Measurements from ENCODE around the gene ISLR. TPM values are rescaled to one million over a fixed set of nuclear protein-coding genes. Genes with fewer than 3 reads are reported as not detected.

ISLR gene, protein sequence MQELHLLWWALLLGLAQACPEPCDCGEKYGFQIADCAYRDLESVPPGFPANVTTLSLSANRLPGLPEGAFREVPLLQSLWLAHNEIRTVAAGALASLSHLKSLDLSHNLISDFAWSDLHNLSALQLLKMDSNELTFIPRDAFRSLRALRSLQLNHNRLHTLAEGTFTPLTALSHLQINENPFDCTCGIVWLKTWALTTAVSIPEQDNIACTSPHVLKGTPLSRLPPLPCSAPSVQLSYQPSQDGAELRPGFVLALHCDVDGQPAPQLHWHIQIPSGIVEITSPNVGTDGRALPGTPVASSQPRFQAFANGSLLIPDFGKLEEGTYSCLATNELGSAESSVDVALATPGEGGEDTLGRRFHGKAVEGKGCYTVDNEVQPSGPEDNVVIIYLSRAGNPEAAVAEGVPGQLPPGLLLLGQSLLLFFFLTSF
- total RNA-seq (110 TPM), polyA plus RNA-seq (82.1 TPM)

DNA sequence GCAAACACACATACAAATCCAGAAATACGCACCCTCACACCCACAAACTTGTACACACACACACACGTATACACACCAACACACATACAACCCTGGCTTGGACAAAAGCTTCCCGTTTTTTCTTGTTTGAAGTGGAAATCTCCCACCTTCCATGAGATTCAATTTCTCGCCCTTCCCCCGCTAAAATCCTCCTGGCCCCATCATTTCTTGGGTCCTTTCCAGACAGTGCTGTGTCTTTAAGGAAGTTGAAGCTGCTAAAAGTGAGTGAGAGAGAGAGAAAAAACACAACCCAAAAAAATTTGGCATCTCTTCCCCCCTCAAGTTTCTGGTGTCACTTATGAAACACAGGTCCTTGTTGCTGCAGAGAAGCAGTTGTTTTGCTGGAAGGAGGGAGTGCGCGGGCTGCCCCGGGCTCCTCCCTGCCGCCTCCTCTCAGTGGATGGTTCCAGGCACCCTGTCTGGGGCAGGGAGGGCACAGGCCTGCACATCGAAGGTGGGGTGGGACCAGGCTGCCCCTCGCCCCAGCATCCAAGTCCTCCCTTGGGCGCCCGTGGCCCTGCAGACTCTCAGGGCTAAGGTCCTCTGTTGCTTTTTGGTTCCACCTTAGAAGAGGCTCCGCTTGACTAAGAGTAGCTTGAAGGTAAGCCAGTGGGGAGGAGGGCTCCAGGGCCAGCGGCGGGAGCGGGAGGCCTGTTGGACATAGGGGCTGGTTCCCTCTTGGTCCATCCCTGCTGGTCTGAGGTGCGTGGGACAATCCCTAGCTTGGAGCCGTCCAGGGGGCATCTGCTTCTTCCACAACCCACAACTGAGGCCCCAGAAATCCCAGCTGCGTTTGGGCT is at the start of gene ISLR:
Gene ISLR (plus strand): TSS at position 331 of the 839 bp plus-strand sequence. CDS start 1,149 bp downstream, outside the sequence.
- Histone ChIP-seq H3K36me3 (ENCODE audit: insufficient read depth) (no peaks in the 10 kb centered on the region), H3K4me3 (ENCODE audit: low read depth, low read length) (peak within 1 kb of the TSS; percentile 19), H3K4me1 (ENCODE audit: insufficient read depth) (no peaks in the 10 kb centered on the region), H3K27ac (ENCODE audit: low read depth) (peak within 1 kb of the TSS; percentile 81)
- peak; percentile 82 for DNase-seq (ENCODE audit: extremely low spot score)
- 23% methylated on average over 20 of the region's 20 CpGs for WGBS

DNA sequence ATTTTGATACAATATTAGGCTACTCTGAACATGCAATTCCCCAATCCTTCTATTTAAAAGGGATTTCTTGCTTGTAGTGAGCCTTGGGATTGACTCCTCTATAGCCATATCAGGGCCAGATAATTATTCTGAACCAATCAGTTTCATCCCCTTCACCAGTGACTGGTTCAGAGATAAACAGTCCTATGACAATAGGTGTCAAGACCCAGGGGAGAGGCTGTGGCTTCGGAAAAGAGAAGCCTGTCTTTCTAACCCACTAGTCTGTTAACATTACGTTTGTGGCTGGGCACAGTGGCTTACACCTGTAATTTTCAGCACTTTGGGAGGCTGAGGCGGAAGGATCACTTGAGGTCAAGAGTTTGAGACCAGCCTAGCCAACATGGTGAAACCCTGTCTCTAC is 49.3 kb upstream of the ISLR start:
- Histone ChIP-seq H3K4me1 (ENCODE audit: insufficient read depth) (no peaks in the 10 kb centered on the region), H3K4me3 (ENCODE audit: low read depth, low read length) (no peak overlapping the region), H3K27ac (ENCODE audit: low read depth) (no peak overlapping the region), H3K36me3 (ENCODE audit: insufficient read depth) (no peaks in the 10 kb centered on the region)
- no peak for DNase-seq (ENCODE audit: extremely low spot score)
- WGBS, result 86% methylated on average over 3 of the region's 3 CpGs

DNA sequence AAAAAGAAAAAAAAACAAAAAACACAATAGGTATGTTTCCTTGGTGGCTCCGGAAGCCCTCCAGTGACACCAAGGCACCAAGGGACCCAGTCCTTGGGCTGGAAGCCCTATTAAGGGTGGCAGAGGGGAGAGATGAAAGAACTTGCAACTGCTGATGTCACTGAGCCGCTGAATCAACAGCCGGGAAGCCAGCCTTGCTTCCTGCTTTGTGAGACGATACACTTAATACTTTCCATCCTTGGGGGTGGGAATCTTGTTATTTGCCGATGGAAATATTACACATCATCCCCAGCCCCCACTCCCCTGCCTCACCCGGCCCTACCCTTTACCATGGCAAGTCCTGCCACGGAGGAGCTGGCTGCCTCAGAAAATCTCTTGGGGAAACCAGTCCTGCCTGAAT is 48.8 kb upstream of the ISLR start:
- 61% methylated on average over 7 of the region's 7 CpGs for WGBS
- Histone ChIP-seq H3K27ac (ENCODE audit: low read depth) (no peak overlapping the region), H3K4me1 (ENCODE audit: insufficient read depth) (no peaks in the 10 kb centered on the region), H3K36me3 (ENCODE audit: insufficient read depth) (no peaks in the 10 kb centered on the region), H3K4me3 (ENCODE audit: low read depth, low read length) (no peak overlapping the region)
- no peak for DNase-seq (ENCODE audit: extremely low spot score)

DNA sequence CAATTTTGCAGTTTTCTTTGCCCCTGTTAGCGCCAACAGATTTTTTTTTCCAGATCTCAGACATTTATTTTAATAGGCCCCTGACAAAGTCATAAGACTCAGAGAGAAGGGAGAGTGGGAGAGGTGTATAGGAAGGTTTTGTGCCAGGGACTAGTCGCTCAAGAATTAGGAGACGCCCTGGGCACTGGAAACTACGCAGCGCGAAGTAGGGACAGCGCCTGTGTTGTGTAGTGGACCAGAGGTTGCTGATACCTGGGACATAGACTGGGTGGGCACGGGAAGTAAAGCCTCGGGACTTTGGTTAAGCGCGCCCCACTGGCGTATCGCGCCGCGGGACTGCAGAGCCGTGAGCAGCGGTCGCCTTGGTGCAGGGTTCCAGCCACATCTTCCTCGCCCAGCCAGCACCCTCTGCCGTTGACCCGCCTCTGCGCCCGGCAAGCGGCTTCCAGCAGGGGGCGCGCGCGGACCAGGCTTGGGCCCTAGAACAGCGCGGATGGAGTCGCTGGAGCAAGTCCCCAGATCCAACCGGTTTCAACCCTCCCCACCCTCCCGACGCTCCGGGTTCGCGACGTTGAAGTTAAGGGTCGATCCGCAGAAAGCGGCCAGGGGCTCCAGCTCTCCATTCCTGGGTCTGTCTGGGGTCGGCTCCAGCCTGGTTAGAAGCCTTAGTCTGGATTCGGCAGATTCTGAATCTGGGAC is 46.1 kb upstream of the ISLR start:
- no peaks in the 10 kb centered on the region for H3K36me3 ChIP-seq (ENCODE audit: insufficient read depth)
- peak; percentile 49 for DNase-seq (ENCODE audit: extremely low spot score)
- no peak overlapping the region for H3K27ac ChIP-seq (ENCODE audit: low read depth)
- WGBS, result 8% methylated on average over 44 of the region's 44 CpGs
- no peaks in the 10 kb centered on the region for H3K4me1 ChIP-seq (ENCODE audit: insufficient read depth)
- H3K4me3 ChIP-seq (ENCODE audit: low read depth, low read length), result peak overlapping the region; percentile 11

DNA sequence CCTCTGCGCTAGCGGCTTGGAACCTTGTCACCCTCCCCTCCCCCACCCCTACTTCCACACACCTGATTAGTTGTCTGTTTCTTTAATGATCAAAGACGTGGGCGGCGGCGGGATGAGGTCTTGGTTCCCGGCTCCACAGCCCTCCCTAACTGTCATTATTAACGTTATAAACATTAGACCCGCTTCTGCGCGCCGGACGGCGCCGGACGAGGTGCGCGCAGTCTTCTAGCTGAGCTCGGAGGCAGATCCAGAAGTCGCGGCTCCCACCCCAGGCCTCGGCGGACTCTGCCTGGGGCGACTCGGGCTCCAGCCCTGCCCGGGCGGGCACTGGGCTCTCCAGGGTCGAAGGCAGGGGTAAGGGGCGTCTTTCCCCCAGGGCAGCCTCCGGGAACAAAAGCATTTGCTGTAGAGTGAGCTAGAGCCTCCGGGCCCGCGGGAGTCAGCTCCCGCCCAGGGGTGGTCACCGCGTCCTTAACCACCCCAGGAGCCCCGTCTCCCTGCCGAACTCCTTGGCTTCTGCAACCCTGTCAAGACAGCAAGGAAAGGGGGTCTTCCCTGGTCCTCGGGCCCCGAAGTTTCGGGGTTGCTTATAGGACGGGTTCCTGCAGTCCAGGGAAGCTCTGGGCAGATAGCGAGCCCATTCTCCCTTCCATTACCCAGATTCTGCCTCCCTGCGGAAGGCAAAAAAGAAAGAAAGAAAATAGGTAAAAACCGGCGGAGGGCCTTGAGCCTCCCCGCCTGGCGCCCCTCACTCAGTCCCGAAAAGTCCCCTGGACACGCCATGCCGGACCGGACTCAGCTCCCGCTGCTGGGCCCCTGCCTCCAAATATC is 45.3 kb upstream of the ISLR start:
- WGBS, result 12% methylated on average over 53 of the region's 53 CpGs
- H3K4me1 ChIP-seq (ENCODE audit: insufficient read depth), result no peaks in the 10 kb centered on the region
- H3K27ac ChIP-seq (ENCODE audit: low read depth), result no peak overlapping the region
- H3K4me3 ChIP-seq (ENCODE audit: low read depth, low read length), result peak overlapping the region; percentile 11
- DNase-seq (ENCODE audit: extremely low spot score), result no peak
- H3K36me3 ChIP-seq (ENCODE audit: insufficient read depth), result no peaks in the 10 kb centered on the region

DNA sequence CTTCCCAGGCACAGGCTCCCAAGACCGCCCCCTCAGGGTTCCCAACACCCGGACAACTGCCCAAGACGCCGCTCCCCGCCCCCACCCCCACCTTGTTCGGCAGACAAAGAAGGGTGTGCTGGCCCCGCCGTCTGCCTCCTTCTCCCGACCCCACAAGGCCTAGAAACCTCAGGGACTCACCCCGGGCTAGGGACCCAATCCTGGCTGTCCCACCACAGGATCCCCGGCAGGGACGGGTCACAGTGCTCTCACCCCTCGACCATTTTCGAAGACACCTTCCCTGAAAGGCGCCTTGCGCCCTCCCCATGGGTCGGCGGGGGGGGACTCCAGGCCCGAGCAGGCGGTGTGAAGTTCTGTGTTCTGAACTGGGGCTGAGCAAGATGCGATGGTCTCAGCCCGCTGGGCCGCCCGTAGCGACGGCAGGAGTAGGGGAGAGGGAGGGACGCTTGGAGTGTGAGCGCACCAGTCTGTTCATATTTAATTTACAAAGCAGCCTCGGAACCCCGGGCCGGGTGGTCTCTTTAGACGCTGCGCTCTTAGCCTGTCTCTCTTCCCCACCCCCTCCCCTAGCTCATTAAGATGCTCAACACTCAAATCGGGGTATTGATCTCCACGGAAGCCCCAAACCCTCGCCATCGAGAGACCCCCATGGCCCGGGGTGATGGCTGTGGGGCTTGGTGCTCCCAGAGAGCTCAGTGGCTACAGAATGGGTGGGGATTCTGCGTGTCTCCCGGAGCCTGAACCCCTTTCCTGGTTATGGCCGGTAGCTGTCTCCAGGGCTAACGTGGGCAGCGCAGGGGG is 44.5 kb upstream of the ISLR start:
- DNase-seq (ENCODE audit: extremely low spot score), result no peak
- Histone ChIP-seq H3K4me3 (ENCODE audit: low read depth, low read length) (no peak overlapping the region), H3K4me1 (ENCODE audit: insufficient read depth) (no peaks in the 10 kb centered on the region), H3K27ac (ENCODE audit: low read depth) (no peak overlapping the region), H3K36me3 (ENCODE audit: insufficient read depth) (no peaks in the 10 kb centered on the region)
- WGBS, result 16% methylated on average over 43 of the region's 43 CpGs

DNA sequence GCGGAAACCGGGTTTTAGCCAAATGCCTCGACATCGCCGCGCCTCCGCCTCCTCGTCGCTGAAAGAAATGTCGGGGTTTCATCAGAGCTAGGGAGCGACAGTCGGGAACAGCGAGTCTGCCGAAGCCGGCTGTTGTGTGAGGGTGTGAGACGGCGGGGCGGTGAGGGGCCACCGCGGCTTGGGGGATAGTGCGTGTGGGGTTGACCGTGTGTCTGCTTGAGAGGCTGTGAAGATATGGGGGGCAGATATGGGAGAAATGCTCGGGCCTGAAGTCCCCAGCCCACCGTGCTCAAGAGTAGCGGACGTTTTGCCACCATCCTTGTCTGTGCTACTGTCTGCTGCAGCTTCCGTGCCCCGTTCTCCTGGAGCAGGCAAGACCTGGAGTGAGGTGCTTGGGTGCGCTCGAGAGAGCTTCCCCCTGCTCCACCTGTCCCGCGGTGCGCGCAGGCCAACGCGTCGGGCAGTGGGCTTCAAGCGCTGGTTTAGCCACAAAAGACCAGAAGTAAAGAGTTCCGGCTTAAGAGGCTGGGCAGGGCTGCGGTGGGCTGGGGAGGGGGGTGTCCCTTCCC is 43.8 kb upstream of the ISLR start:
- no peak for DNase-seq (ENCODE audit: extremely low spot score)
- Histone ChIP-seq H3K4me1 (ENCODE audit: insufficient read depth) (no peaks in the 10 kb centered on the region), H3K4me3 (ENCODE audit: low read depth, low read length) (no peak overlapping the region), H3K27ac (ENCODE audit: low read depth) (no peak overlapping the region), H3K36me3 (ENCODE audit: insufficient read depth) (no peaks in the 10 kb centered on the region)
- WGBS, result 3% methylated on average over 40 of the region's 40 CpGs

DNA sequence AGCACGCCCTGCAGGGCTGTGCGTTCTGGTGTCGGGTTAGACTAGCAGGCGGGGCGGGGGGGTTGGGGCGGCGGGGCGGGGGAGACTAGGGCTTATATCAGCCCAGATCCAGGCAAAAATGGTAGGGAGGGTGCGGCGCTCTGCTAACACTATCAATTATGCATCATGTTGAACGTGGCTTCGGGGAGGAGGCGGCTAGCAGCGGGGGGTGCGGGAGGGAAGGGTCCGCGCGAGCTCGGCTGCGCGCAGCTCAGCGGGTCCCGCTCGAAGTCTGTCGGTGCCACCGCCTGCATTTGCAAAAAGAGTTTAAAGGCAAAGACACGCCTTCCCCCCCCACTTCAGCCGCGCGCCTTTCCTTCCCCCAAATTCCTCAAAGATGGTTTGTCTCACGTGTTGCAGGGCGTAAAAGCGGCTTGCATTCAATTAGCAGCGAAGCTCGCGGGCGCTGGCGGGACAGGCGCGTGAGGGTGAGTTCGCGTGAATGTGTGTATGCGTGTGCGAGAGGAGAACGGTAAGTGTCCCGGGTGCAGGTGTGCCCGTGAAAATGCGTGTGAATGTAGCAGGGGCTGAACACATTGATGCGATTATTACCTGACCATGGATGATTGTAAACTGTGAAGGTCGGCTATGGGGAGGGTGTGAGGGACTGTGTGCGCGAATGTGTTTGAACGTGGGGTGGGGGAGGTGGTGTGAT is 43.2 kb upstream of the ISLR start, which contains the start of gene ISLR2:
Gene ISLR2 (plus strand): TSS at position 432 of the 694 bp plus-strand sequence. CDS start 2,169 bp downstream, outside the sequence.
- WGBS, result 2% methylated on average over 53 of the region's 53 CpGs
- H3K27ac ChIP-seq (ENCODE audit: low read depth), result no peak within 1 kb of the TSS

DNA sequence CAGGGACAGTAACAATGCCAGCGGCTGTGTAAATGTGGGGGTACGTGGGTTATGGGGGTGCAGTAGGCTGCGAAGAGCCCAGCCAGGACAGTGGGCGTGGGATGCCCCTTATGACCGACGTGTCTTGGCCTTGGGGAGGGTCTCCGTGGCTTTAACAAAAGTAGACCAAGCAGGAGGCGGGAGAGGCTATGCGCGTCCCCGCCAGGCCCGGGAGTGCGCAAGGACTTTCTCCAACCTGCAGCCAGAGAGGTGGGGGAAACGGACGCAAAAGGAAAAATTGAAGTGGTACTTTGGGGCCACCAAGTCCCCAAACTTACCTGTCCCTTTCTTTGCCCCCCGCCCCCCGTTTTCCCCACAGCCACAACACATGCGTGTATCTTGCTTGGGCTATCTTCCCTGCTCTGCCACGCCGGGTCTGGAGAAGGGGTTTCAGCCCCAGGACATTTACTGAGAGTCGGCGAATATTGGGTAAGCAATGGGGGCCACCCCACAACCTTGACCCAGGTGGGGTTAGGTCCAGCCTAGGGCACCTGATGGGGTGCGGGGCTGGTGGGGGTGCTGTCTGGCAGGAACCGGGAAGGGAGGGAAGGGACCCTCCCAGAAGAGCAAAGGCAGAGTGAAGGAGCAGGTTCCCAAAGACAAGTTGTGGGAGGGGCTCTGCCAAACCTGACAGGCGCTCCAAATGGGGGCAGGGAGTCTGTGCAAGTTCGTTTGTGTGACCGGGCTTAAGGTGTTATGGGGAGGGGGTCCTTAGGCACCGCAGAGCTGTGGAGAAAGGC is 42.5 kb upstream of the ISLR start:
- no peaks in the 10 kb centered on the region for H3K4me1 ChIP-seq (ENCODE audit: insufficient read depth)
- DNase-seq (ENCODE audit: extremely low spot score), result no peak
- 13% methylated on average over 28 of the region's 28 CpGs for WGBS

More for the DNA sequence above, 43.2 kb upstream of the ISLR start, which contains the start of gene ISLR2:
- no peaks in the 10 kb centered on the region for H3K36me3 ChIP-seq (ENCODE audit: insufficient read depth)
- H3K4me1 ChIP-seq (ENCODE audit: insufficient read depth), result no peaks in the 10 kb centered on the region
- no peak within 1 kb of the TSS for H3K4me3 ChIP-seq (ENCODE audit: low read depth, low read length)
- no peak for DNase-seq (ENCODE audit: extremely low spot score)

DNA sequence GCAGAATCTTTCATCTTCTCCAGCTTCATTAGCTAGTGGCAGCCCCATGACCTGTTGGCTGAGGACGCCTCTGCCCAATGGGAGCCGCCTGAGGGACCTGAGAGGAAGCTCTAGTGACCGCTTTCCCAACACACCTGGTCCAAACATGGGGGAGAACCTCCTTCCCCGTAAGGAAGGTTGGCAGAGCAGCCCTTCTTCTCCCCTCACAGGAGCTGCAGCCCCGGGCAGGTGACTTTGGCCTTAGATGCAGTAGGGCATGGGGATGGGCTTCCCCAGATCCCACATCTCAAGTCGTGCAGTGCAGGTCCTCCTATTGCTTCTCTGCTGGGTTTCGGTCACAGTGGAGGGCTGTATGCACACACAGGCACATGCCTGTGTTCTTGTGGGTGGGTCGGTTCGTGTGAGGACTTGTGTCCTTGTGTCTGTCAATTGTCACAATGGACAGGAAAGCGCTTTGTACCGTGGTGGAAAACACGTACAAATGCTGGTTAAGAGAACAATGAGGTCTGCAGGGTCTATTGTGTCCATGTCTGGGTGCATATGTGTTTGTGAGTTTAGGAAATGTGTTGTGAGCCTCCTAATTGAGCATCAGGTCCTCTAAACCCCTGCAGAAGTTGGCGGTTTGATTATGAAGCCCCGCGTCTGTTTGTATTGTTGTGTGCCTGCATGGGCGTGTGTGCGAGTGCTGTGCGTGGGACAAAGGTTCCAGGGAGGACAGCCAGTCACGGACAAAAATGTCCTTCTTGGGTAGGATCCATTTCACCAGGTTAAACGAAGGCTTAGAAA is 41.7 kb upstream of the ISLR start:
- WGBS, result 27% methylated on average over 20 of the region's 20 CpGs
- Histone ChIP-seq H3K4me3 (ENCODE audit: low read depth, low read length) (no peak overlapping the region), H3K27ac (ENCODE audit: low read depth) (no peak overlapping the region), H3K4me1 (ENCODE audit: insufficient read depth) (no peaks in the 10 kb centered on the region), H3K36me3 (ENCODE audit: insufficient read depth) (no peaks in the 10 kb centered on the region)
- DNase-seq (ENCODE audit: extremely low spot score), result no peak

More for the DNA sequence above, 42.5 kb upstream of the ISLR start:
- Histone ChIP-seq H3K4me3 (ENCODE audit: low read depth, low read length) (no peak overlapping the region), H3K27ac (ENCODE audit: low read depth) (no peak overlapping the region), H3K36me3 (ENCODE audit: insufficient read depth) (no peaks in the 10 kb centered on the region)
